Measurements from ENCODE around the gene RASSF3. TPM values are rescaled to one million over a fixed set of nuclear protein-coding genes. Genes with fewer than 3 reads are reported as not detected.

The RASSF3 gene
- total and polyA plus RNA-seq, 2 donors from 2014 or later: 8.2 to 35.6 TPM

DNA sequence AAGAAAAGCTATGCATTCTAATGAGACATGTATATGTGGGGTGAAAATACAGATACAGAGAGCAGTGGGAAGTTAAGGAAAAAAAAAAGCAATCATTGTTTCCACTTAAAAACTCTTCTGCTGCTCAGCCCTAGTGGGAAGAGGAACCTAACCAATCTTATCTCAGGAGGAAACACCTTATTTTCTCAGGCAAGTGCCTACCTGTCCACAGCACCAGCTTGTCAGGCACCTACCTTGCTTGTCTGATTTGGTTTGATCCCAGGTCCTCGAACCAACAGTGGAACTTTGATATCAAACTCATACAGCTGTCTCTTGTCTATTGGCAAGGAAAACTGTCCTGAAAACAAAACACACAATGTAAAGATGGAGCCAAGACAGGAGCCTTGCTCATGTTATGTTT is 126.5 kb downstream of the RASSF3 start:
- intact Hi-C loops (cut with DNase I): no loop called here
- DNase-seq: no peak
- TF ChIP-seq, protein P1, sequence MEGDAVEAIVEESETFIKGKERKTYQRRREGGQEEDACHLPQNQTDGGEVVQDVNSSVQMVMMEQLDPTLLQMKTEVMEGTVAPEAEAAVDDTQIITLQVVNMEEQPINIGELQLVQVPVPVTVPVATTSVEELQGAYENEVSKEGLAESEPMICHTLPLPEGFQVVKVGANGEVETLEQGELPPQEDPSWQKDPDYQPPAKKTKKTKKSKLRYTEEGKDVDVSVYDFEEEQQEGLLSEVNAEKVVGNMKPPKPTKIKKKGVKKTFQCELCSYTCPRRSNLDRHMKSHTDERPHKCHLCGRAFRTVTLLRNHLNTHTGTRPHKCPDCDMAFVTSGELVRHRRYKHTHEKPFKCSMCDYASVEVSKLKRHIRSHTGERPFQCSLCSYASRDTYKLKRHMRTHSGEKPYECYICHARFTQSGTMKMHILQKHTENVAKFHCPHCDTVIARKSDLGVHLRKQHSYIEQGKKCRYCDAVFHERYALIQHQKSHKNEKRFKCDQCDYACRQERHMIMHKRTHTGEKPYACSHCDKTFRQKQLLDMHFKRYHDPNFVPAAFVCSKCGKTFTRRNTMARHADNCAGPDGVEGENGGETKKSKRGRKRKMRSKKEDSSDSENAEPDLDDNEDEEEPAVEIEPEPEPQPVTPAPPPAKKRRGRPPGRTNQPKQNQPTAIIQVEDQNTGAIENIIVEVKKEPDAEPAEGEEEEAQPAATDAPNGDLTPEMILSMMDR (IDR thresholded peaks at IDR 0.05; ENCODE audit: borderline replicate concordance, extremely low read depth, insufficient read depth): no peak
- Histone ChIP-seq H3K36me3 (ENCODE audit: control insufficient read depth in 2 of 3, insufficient read depth in 3 of 3, low read length in 3 of 3) (peaks cover 3 to 51% (median 34%) of the 10 kb centered on the region in 3 donors), H3K4me1 (ENCODE audit: control insufficient read depth in 2 of 3, insufficient read depth in 2 of 3, low read depth in 1 of 3, low read length in 3 of 3) (no peaks in the 10 kb centered on the region), H3K9me3 (ENCODE audit: control insufficient read depth in 2 of 3, insufficient read depth in 1 of 3, low read length in 3 of 3) (no peaks in the 10 kb centered on the region), H3K4me3 (ENCODE audit: low read length in 3 of 3) (no peak overlapping the region), H3K27ac (ENCODE audit: low read depth in 2 of 2, low read length in 2 of 2) (no peak overlapping the region), H3K9ac (ENCODE audit: low read length in 3 of 3) (no peak overlapping the region), H3K27me3 (ENCODE audit: control insufficient read depth, insufficient read depth, low read length) (no peaks in the 10 kb centered on the region)
- no peak for FAIRE-seq

DNA sequence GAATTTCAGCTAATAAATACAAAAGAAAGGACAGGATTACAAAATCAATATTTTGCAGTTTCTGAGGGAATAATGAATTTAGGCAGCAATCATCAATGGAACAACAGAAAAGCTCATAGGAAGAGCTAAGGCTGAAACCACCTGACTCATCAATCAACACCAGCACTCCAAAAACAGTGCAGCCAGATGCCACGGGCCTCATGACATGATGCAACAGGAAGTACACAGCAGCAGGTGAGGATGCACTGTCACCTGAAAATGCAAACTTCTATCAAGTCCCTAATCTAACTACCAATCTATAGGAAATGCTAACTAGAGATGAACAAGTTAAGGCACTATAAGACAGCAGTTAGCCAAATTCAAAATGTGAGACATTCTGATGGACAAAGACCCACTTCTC is 127.2 kb downstream of the RASSF3 start:
- peaks cover 6 to 54% (median 37%) of the 10 kb centered on the region in 3 donors for H3K36me3 ChIP-seq (ENCODE audit: control insufficient read depth in 2 of 3, insufficient read depth in 3 of 3, low read length in 3 of 3)
- FAIRE-seq: no peak
- no peaks in the 10 kb centered on the region for H3K4me1 ChIP-seq (ENCODE audit: control insufficient read depth in 2 of 3, insufficient read depth in 2 of 3, low read depth in 1 of 3, low read length in 3 of 3)
- no peak overlapping the region for H3K9ac ChIP-seq (ENCODE audit: low read length in 3 of 3)
- intact Hi-C loops (cut with DNase I): no loop called here
- TF ChIP-seq, protein P1 (IDR thresholded peaks at IDR 0.05; ENCODE audit: borderline replicate concordance, extremely low read depth, insufficient read depth): no peak
- H3K27ac ChIP-seq (ENCODE audit: low read depth in 2 of 2, low read length in 2 of 2): no peak overlapping the region
- no peak for DNase-seq
- no peak overlapping the region for H3K4me3 ChIP-seq (ENCODE audit: low read length in 3 of 3)
- no peaks in the 10 kb centered on the region for H3K27me3 ChIP-seq (ENCODE audit: control insufficient read depth, insufficient read depth, low read length)
- H3K9me3 ChIP-seq (ENCODE audit: control insufficient read depth in 2 of 3, insufficient read depth in 1 of 3, low read length in 3 of 3): no peaks in the 10 kb centered on the region

DNA sequence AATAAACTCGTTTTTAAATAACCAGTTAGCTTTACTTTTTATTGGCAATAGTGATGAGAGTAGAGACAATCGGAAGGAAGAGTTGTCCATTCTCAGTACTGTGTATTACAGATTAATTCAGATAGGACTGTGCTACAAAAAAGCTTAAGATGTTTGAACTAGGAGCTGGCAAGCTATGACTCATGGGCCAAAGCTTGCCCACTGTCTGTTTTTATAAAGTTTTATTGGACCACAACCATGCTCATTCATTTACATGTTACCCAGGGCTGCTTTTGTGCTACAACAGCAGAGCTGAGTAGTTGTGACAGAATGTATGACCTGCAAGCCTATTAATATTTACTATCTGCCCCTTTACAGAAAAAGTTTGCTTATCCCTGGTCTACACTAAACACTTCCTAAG is 129.5 kb downstream of the RASSF3 start:
- Histone ChIP-seq H3K9ac (ENCODE audit: low read length in 3 of 3) (no peak overlapping the region), H3K4me3 (ENCODE audit: low read length in 3 of 3) (no peak overlapping the region), H3K27me3 (ENCODE audit: control insufficient read depth, insufficient read depth, low read length) (no peaks in the 10 kb centered on the region), H3K36me3 (ENCODE audit: control insufficient read depth in 2 of 3, insufficient read depth in 3 of 3, low read length in 3 of 3) (peaks cover 6 to 76% (median 48%) of the 10 kb centered on the region in 3 donors), H3K27ac (ENCODE audit: low read depth in 2 of 2, low read length in 2 of 2) (no peak overlapping the region), H3K4me1 (ENCODE audit: control insufficient read depth in 2 of 3, insufficient read depth in 2 of 3, low read depth in 1 of 3, low read length in 3 of 3) (no peaks in the 10 kb centered on the region), H3K9me3 (ENCODE audit: control insufficient read depth in 2 of 3, insufficient read depth in 1 of 3, low read length in 3 of 3) (no peaks in the 10 kb centered on the region)
- no peak for DNase-seq
- FAIRE-seq: no peak
- intact Hi-C loops (cut with DNase I): no loop called here
- TF ChIP-seq, protein P1 (IDR thresholded peaks at IDR 0.05; ENCODE audit: borderline replicate concordance, extremely low read depth, insufficient read depth): no peak

DNA sequence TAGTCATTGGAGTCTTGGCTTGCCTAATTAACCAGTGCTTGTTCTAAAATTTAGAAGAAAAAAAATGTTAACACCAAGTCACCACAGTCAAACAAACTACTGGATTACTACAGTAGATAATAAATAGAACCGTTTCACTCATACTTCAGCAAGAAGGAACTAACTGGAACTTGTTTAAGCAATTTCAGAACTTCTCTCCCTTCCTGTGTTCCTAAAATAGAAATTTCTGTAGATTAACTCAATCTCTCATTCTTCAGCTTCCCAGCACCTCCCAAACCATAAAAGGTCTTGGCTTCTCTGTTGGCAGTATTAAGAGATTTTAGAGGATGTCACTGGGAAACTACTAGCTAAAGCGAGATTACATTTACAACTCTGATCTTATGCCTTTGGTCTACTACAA is 130.4 kb downstream of the RASSF3 start:
- Histone ChIP-seq H3K27me3 (ENCODE audit: control insufficient read depth, insufficient read depth, low read length) (no peaks in the 10 kb centered on the region), H3K9ac (ENCODE audit: low read length in 3 of 3) (no peak overlapping the region), H3K9me3 (ENCODE audit: control insufficient read depth in 2 of 3, insufficient read depth in 1 of 3, low read length in 3 of 3) (no peaks in the 10 kb centered on the region), H3K27ac (ENCODE audit: low read depth in 2 of 2, low read length in 2 of 2) (no peak overlapping the region), H3K36me3 (ENCODE audit: control insufficient read depth in 2 of 3, insufficient read depth in 3 of 3, low read length in 3 of 3) (peaks cover 6 to 73% (median 44%) of the 10 kb centered on the region in 3 donors), H3K4me3 (ENCODE audit: low read length in 3 of 3) (no peak overlapping the region), H3K4me1 (ENCODE audit: control insufficient read depth in 2 of 3, insufficient read depth in 2 of 3, low read depth in 1 of 3, low read length in 3 of 3) (no peaks in the 10 kb centered on the region)
- DNase-seq (no peak), FAIRE-seq (no peak)
- TF ChIP-seq, protein P1 (IDR thresholded peaks at IDR 0.05; ENCODE audit: borderline replicate concordance, extremely low read depth, insufficient read depth): no peak
- intact Hi-C loops (cut with DNase I): no loop called here
